Neural progenitor cell (in vitro differentiated cells): ENCODE data around the gene C4BPA. TPM values are rescaled to one million over a fixed set of nuclear protein-coding genes. Genes with fewer than 3 reads are reported as not detected.

Source experiments
- DNase-seq: peaks from one replicate; pipeline ENCODE4 v3.0.0-alpha.2; 2016; ENCODE audit warnings: low spot score
- H2AFZ ChIP-seq: fragments of 200-600 bp; sonication (generic); replicated peaks from 2 replicates; pipeline ENCODE4 v1.6.1; 2016; ENCODE audit warnings: antibody characterized with exemption
- H3F3A ChIP-seq: fragments of 200-600 bp; sonication (generic); 2 replicates; pipeline ENCODE4 v1.6.1; 2016; ENCODE audit warnings: antibody characterized with exemption, low read depth
- H3K27ac ChIP-seq: fragments of 200-600 bp; sonication (generic); 2 replicates; pipeline ENCODE4 v1.5.1; 2016; ENCODE audit warnings: mild to moderate bottlenecking
- H3K27me3 ChIP-seq: fragments of 200-600 bp; sonication (generic); 2 replicates; pipeline ENCODE4 v1.6.1; 2016; ENCODE audit warnings: mild to moderate bottlenecking, moderate library complexity
- H3K36me3 ChIP-seq: fragments of 200-600 bp; sonication (generic); 2 replicates; pipeline ENCODE4 v1.5.1; 2016
- H3K4me1 ChIP-seq: fragments of 200-600 bp; sonication (generic); 2 replicates; pipeline ENCODE4 v1.6.1; 2016; ENCODE audit warnings: mixed run types
- H3K4me2 ChIP-seq: fragments of 200-600 bp; sonication (generic); 2 replicates; pipeline ENCODE4 v1.6.1; 2016
- H3K4me3 ChIP-seq: fragments of 200-600 bp; sonication (generic); 2 replicates; pipeline ENCODE4 v1.5.1; 2016
- H3K79me2 ChIP-seq: fragments of 200-600 bp; sonication (generic); 2 replicates; pipeline ENCODE4 v1.6.1; 2016; ENCODE audit warnings: low read depth
- H3K9ac ChIP-seq: fragments of 200-600 bp; sonication (generic); 2 replicates; pipeline ENCODE4 v1.6.1; 2016
- H3K9me3 ChIP-seq: fragments of 200-600 bp; sonication (generic); 2 replicates; pipeline ENCODE4 v1.5.1; 2016; ENCODE audit warnings: low read depth
- H4K20me1 ChIP-seq: fragments of 200-600 bp; sonication (generic); 2 replicates; pipeline ENCODE4 v1.6.1; 2016; ENCODE audit warnings: low read depth
- H3K27ac Mint-ChIP-seq: 3 replicates; pipeline ENCODE4 v1.8.0; 2021; ENCODE audit warnings: mixed read lengths
- H3K27me3 Mint-ChIP-seq: 2 replicates; pipeline ENCODE4 v1.8.0; 2022; ENCODE audit warnings: low read depth, mild to moderate bottlenecking, inconsistent platforms, moderate library complexity, mixed read lengths; ENCODE audit not compliant: insufficient read depth
- H3K36me3 Mint-ChIP-seq: 3 replicates; pipeline ENCODE4 v1.8.0; 2021; ENCODE audit warnings: mixed read lengths
- H3K4me1 Mint-ChIP-seq: 3 replicates; pipeline ENCODE4 v1.8.0; 2021; ENCODE audit warnings: mixed read lengths
- H3K4me3 Mint-ChIP-seq: 3 replicates; pipeline ENCODE4 v1.8.0; 2021; ENCODE audit warnings: mild to moderate bottlenecking, moderate library complexity, mixed read lengths
- H3K9me3 Mint-ChIP-seq: 3 replicates; pipeline ENCODE4 v1.8.0; 2020; ENCODE audit warnings: mixed read lengths
- CTCF ChIP-seq: fragments of 200-600 bp; sonication (generic); IDR thresholded peaks from 2 replicates; pipeline ENCODE4 v1.5.1; 2017; ENCODE audit warnings: antibody characterized with exemption, mild to moderate bottlenecking
- EZH2 ChIP-seq: fragments of 200-600 bp; sonication (generic); IDR thresholded peaks from 2 replicates; pipeline ENCODE4 v1.6.1; 2017; ENCODE audit warnings: antibody characterized with exemption, mild to moderate bottlenecking, moderate library complexity
- EZH2phosphoT487 ChIP-seq: fragments of 200-600 bp; sonication (generic); IDR thresholded peaks from 2 replicates; pipeline ENCODE4 v1.6.1; 2017; ENCODE audit warnings: antibody characterized with exemption
- total RNA-seq: library from RNA; depleted of rRNA; stranded (reverse); fragments of >200 nt; gene quantifications from 2 replicates; pipeline ENCODE4 v1.2.3, GENCODE V29; 2015; ENCODE audit warnings: low replicate concordance

The C4BPA gene
- total RNA-seq, 1 donor from 2014 or later = not detected

DNA sequence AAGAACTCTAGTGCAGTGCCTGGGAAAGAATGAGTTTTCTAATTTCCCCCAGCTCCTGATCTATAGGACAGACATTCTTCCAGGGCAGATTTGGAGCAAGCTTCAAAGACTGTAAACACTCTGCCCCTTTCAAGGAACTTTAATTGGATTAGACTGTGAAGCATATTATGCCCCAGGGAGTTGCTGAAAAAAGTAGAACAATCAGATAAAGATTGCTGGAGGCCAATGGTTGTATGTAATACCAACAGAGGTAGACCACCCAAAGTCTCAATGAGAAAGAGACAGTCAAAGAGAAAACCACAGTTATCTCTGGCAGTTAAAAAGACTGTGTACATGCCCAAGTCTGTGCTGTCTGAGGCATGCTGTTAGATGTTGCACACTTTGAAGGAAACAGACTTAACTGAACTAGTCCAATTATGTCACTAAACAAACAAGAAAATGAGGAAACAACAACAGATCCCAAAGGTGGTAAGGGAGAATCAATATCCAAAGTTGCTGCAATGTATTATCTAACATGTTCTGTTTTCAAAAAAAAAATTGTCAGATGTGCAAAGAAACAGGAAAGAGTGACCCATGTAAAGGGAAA lies 24.4 kb downstream of the C4BPA start:
- Mint-ChIP-seq H3K27ac (no peak overlapping the region), H3K4me3 (no peak overlapping the region), H3K9me3 (peaks cover 27% of the 10 kb centered on the region), H3K36me3 (no peaks in the 10 kb centered on the region), H3K4me1 (no peaks in the 10 kb centered on the region), H3K27me3 (peaks cover 3% of the 10 kb centered on the region)
- H3F3A ChIP-seq = no peaks in the 10 kb centered on the region
- no peak overlapping the region for H3K4me3 ChIP-seq
- H3K36me3 ChIP-seq = peaks cover 3% of the 10 kb centered on the region
- H3K27ac ChIP-seq = no peak overlapping the region
- H2AFZ ChIP-seq = no peak overlapping the region
- H4K20me1 ChIP-seq = no peaks in the 10 kb centered on the region
- DNase-seq = peak; percentile 3
- no peaks in the 10 kb centered on the region for H3K9me3 ChIP-seq
- H3K4me1 ChIP-seq = no peaks in the 10 kb centered on the region
- H3K79me2 ChIP-seq = no peaks in the 10 kb centered on the region
- H3K27me3 ChIP-seq = no peaks in the 10 kb centered on the region
- no peak overlapping the region for H3K4me2 ChIP-seq
- TF ChIP-seq EZH2phosphoT487 (no peak), CTCF (no peak), EZH2 (no peak)
- H3K9ac ChIP-seq = no peak overlapping the region

DNA sequence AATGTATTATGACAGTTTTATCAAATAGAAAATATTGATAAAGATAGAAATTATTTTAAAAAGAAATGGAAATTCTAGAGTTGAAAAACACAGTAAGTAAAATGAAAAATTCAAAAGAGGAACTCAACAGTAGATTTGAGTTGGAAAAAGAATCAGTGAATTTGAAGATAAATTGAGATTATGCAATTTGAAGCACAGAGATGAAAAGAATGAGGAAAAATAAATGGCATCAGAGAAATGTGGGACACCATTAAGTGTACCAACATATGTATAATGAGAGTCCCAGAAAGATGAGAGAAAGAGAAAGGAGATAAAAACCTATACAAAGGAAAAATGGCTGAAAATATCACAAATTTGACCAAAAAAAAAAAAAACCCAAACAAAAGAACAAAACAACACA lies 25.0 kb downstream of the C4BPA start:
- Histone ChIP-seq H3K4me3 (no peak overlapping the region), H3K36me3 (peaks cover 3% of the 10 kb centered on the region), H3K79me2 (no peaks in the 10 kb centered on the region), H3K27me3 (no peaks in the 10 kb centered on the region), H3F3A (no peaks in the 10 kb centered on the region), H3K9ac (no peak overlapping the region), H3K9me3 (no peaks in the 10 kb centered on the region), H3K27ac (no peak overlapping the region), H3K4me1 (no peaks in the 10 kb centered on the region), H2AFZ (no peak overlapping the region), H4K20me1 (no peaks in the 10 kb centered on the region), H3K4me2 (no peak overlapping the region)
- H3K4me3 Mint-ChIP-seq = no peak overlapping the region
- H3K27ac Mint-ChIP-seq = no peak overlapping the region
- H3K27me3 Mint-ChIP-seq = peaks cover 3% of the 10 kb centered on the region
- H3K4me1 Mint-ChIP-seq = no peaks in the 10 kb centered on the region
- TF ChIP-seq CTCF = no peak
- no peak for TF ChIP-seq EZH2phosphoT487
- no peak for TF ChIP-seq EZH2
- H3K36me3 Mint-ChIP-seq = no peaks in the 10 kb centered on the region
- H3K9me3 Mint-ChIP-seq = peaks cover 27% of the 10 kb centered on the region
- no peak for DNase-seq

DNA sequence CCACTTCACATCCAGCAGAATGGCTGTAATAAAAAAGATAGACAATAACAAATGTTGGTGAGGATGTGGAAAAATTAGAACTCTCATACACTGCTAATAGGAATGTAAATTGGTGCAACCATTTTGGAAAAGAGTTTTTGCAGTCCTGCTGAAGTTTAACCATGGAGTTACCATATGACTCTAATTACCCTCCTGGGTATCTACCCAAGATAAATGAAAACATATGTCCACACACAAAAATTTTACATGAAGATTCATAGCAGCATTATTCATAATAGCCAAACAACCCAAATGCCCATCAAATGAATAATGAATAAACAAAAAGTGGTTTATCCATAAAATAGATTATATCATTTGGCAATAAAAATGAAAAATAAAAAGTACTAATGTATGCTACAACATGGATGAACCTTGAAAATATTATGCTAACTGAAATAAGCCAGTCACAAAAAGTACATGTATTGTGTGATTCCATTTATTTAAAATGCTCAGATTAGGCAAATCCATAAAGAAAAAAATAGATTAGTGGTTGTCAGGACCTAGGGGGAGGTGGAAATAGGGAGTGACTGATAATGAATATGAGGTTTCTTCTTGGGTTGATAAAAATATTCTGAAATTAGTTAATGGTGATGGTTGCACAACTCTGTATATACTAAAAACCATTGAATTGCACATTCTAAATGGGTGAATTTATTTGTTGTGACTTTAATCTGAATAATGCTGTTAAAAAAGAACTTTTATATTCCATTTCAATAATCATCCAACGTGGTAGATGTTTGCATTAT lies 26.4 kb downstream of the C4BPA start:
- TF ChIP-seq CTCF (no peak), EZH2 (no peak), EZH2phosphoT487 (no peak)
- Histone ChIP-seq H3K9me3 (no peaks in the 10 kb centered on the region), H3K4me3 (no peak overlapping the region), H2AFZ (no peak overlapping the region), H4K20me1 (no peaks in the 10 kb centered on the region), H3K4me2 (no peak overlapping the region), H3F3A (no peaks in the 10 kb centered on the region), H3K27ac (no peak overlapping the region), H3K9ac (no peak overlapping the region), H3K4me1 (no peaks in the 10 kb centered on the region), H3K79me2 (no peaks in the 10 kb centered on the region), H3K36me3 (peaks cover 3% of the 10 kb centered on the region), H3K27me3 (no peaks in the 10 kb centered on the region)
- peaks cover 3% of the 10 kb centered on the region for H3K27me3 Mint-ChIP-seq
- no peaks in the 10 kb centered on the region for H3K36me3 Mint-ChIP-seq
- H3K27ac Mint-ChIP-seq = no peak overlapping the region
- H3K9me3 Mint-ChIP-seq = peaks cover 27% of the 10 kb centered on the region
- DNase-seq = no peak
- no peaks in the 10 kb centered on the region for H3K4me1 Mint-ChIP-seq
- no peak overlapping the region for H3K4me3 Mint-ChIP-seq
